Measurements from ENCODE around the gene PDZD2. TPM values are rescaled to one million over a fixed set of nuclear protein-coding genes. Genes with fewer than 3 reads are reported as not detected.

Gene PDZD2
- total RNA-seq, 1 donor from 2014 or later, result 42.7 TPM

DNA sequence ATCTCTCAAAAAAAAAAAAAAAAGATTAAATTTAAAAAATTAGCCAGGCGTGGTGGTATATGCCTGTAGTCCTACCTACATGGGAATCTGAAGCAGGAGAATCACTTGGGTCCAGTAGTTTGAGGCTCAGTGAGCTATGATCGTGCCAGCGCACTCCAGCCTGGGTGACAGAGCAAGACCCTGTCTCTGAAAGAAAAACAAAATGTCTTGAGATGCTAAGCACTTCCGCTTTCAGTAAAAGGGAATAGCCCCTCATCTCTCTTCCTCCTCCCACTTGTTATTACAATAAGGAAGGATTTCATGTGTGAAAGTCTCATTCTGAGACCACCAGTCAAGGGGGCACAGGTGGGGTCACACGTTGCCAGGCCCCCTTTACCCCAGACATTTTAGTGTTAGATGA, 455.8 kb downstream of the PDZD2 start:
- Histone ChIP-seq H3K27ac (no peak overlapping the region), H3K9me3 (no peaks in the 10 kb centered on the region), H3K4me3 (no peak overlapping the region), H3K27me3 (no peaks in the 10 kb centered on the region), H3K4me1 (peaks cover 7% of the 10 kb centered on the region), H3K36me3 (no peaks in the 10 kb centered on the region)
- DNase-seq (ENCODE audit: extremely low spot score in 2 of 2), result peak in 1 of 2 donors; percentile 69
- TF ChIP-seq POLR2A (IDR thresholded peaks at IDR 0.05), result no peak
- TF ChIP-seq, protein P1, sequence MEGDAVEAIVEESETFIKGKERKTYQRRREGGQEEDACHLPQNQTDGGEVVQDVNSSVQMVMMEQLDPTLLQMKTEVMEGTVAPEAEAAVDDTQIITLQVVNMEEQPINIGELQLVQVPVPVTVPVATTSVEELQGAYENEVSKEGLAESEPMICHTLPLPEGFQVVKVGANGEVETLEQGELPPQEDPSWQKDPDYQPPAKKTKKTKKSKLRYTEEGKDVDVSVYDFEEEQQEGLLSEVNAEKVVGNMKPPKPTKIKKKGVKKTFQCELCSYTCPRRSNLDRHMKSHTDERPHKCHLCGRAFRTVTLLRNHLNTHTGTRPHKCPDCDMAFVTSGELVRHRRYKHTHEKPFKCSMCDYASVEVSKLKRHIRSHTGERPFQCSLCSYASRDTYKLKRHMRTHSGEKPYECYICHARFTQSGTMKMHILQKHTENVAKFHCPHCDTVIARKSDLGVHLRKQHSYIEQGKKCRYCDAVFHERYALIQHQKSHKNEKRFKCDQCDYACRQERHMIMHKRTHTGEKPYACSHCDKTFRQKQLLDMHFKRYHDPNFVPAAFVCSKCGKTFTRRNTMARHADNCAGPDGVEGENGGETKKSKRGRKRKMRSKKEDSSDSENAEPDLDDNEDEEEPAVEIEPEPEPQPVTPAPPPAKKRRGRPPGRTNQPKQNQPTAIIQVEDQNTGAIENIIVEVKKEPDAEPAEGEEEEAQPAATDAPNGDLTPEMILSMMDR (IDR thresholded peaks at IDR 0.05), result no peak
- intact Hi-C loops (cut with DNase I), result no loop called here

- Histone ChIP-seq H3K4me1 (peaks cover 9% of the 10 kb centered on the region), H3K27ac (no peak overlapping the region), H3K9me3 (no peaks in the 10 kb centered on the region), H3K36me3 (no peaks in the 10 kb centered on the region), H3K4me3 (no peak overlapping the region), H3K27me3 (no peaks in the 10 kb centered on the region)
- TF ChIP-seq POLR2AphosphoS5 (IDR thresholded peaks at IDR 0.05; ENCODE audit: insufficient read depth in 1 of 2, low read depth in 1 of 2), result no peak
- TF ChIP-seq POLR2A (IDR thresholded peaks at IDR 0.05), result no peak
- TF ChIP-seq, protein P1 (IDR thresholded peaks at IDR 0.05), result no peak
- intact Hi-C loops (cut with DNase I), result no loop called here
- peak in 1 of 2 donors; percentile 54 for DNase-seq (ENCODE audit: extremely low spot score in 2 of 2)
Observed at GRCh38 chr5:32095261-32095671, 456.3 kb downstream of the PDZD2 start.

DNA sequence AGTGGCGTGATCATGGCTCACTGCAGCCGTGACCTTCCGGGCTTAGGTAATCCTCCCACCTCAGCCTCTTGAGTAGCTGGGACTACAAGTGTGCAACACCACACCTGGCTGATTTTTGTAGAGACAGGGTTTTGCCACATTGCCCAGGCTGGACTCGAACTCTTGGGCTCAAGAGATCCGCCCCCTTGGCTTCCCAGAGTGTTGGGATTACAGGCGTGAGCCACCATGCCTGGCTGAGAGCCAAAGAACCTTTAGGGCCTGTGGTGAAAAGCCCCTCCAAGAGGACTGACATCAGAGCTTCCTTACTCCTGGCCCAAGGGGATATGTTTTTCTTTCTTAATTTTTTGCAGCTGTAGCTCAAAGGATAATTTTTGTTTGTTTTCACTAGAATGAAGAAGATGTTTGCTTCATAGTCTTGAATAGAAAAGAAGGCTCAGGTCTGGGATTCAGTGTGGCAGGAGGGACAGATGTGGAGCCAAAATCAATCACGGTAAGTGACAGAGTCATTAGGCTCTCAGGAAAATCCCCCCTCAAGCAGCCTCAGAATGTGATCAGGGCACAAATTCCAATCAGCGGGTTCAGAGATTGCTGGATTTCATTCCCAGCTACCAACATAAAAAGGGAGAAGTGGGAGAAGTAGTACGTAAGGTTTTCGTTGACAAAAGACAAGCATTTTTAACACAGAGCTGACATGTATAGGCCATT, 458.1 kb downstream of the PDZD2 start:
- DNase-seq (ENCODE audit: extremely low spot score in 2 of 2), result peak in 1 of 2 donors; percentile 70
- no peak overlapping the region for H3K4me3 ChIP-seq
- H3K9me3 ChIP-seq, result no peaks in the 10 kb centered on the region
- no peak overlapping the region for H3K27ac ChIP-seq
- intact Hi-C loops (cut with DNase I), result no loop called here
- H3K36me3 ChIP-seq, result peaks cover 0 to 10% of the 10 kb centered on the region in 2 donors
- TF ChIP-seq POLR2A (IDR thresholded peaks at IDR 0.05), result no peak
- TF ChIP-seq, protein P1 (IDR thresholded peaks at IDR 0.05), result no peak
- no peak for TF ChIP-seq POLR2AphosphoS5 (IDR thresholded peaks at IDR 0.05; ENCODE audit: insufficient read depth in 1 of 2, low read depth in 1 of 2)
- H3K27me3 ChIP-seq, result no peaks in the 10 kb centered on the region
- H3K4me1 ChIP-seq, result peaks cover 9% of the 10 kb centered on the region

DNA sequence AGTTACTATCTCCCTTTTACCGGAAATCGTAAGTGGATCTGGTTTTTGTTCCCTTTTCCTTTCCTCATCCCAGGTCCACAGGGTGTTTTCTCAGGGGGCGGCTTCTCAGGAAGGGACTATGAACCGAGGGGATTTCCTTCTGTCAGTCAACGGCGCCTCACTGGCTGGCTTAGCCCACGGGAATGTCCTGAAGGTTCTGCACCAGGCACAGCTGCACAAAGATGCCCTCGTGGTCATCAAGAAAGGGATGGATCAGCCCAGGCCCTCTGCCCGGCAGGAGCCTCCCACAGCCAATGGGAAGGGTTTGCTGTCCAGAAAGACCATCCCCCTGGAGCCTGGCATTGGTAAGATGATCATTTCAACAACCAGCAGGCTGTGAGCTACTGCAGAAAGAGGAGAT, 459.4 kb downstream of the PDZD2 start:
- Histone ChIP-seq H3K27ac (no peak overlapping the region), H3K4me3 (no peak overlapping the region), H3K36me3 (peaks cover 0 to 21% of the 10 kb centered on the region in 2 donors), H3K27me3 (no peaks in the 10 kb centered on the region), H3K4me1 (peaks cover 9% of the 10 kb centered on the region), H3K9me3 (no peaks in the 10 kb centered on the region)
- TF ChIP-seq POLR2AphosphoS5 (IDR thresholded peaks at IDR 0.05; ENCODE audit: insufficient read depth in 1 of 2, low read depth in 1 of 2) (no peak), POLR2A (IDR thresholded peaks at IDR 0.05) (no peak)
- TF ChIP-seq, protein P1 (IDR thresholded peaks at IDR 0.05), result no peak
- intact Hi-C loops (cut with DNase I), result no loop called here
- peak in 1 of 2 donors; percentile 54 for DNase-seq (ENCODE audit: extremely low spot score in 2 of 2)

GRCh38 chr5:32098890-32099310, 460.0 kb downstream of the PDZD2 start:
- H3K4me1 ChIP-seq, result peaks cover 9% of the 10 kb centered on the region
- intact Hi-C loops (cut with DNase I), result no loop called here
- H3K4me3 ChIP-seq, result no peak overlapping the region
- H3K36me3 ChIP-seq, result peaks cover 0 to 27% of the 10 kb centered on the region in 2 donors
- H3K27ac ChIP-seq, result no peak overlapping the region
- no peaks in the 10 kb centered on the region for H3K9me3 ChIP-seq
- no peaks in the 10 kb centered on the region for H3K27me3 ChIP-seq
- DNase-seq (ENCODE audit: extremely low spot score in 2 of 2), result no peak
- TF ChIP-seq POLR2AphosphoS5 (IDR thresholded peaks at IDR 0.05; ENCODE audit: insufficient read depth in 1 of 2, low read depth in 1 of 2), result no peak
- TF ChIP-seq POLR2A (IDR thresholded peaks at IDR 0.05), result no peak

All from vagina (tissue), 2 donors.